ENCODE data around the gene HSPA1B.
"Not testable (repeated sequence)": the region's sequence is repeated elsewhere in the genome, so short reads cannot be mapped to it uniquely, and the experiment has no call there.

The HSPA1B gene

GRCh38 chr6:31799781-31800180, 27.8 kb upstream of the HSPA1B start:
- DNase-seq = no peak

GRCh38 chr6:31801031-31801927, 26.3 kb upstream of the HSPA1B start:
- DNase-seq = not testable (repeated sequence)

GRCh38 chr6:31805939-31806469, 21.5 kb upstream of the HSPA1B start:
- DNase-seq = no peak

GRCh38 chr6:31806470-31807272, 20.9 kb upstream of the HSPA1B start, which contains the start of gene LSM2:
LSM2 (minus strand) TSS chr6:31806966; CDS start chr6:31806757, 209 bp downstream.
- DNase-seq = peak; percentile 96

- not testable (repeated sequence) for DNase-seq
Measured at GRCh38 chr6:31808599-31808998, 18.9 kb upstream of the HSPA1B start.

GRCh38 chr6:31811645-31812044, 15.9 kb upstream of the HSPA1B start:
- no peak for DNase-seq

GRCh38 chr6:31813465-31813849, 14.1 kb upstream of the HSPA1B start:
- no peak for DNase-seq

GRCh38 chr6:31814677-31815024, 12.9 kb upstream of the HSPA1B start:
- DNase-seq = no peak

GRCh38 chr6:31815025-31815838, 12.3 kb upstream of the HSPA1B start, which contains the start of the genes HSPA1A and HSPA1L:
HSPA1A (plus strand) TSS chr6:31815543; CDS start chr6:31815757, 214 bp downstream.
HSPA1L (minus strand) TSS chr6:31815283; CDS start chr6:31811972, 3,311 bp downstream.
- no peak for DNase-seq

GRCh38 chr6:31817133-31817928, 10.2 kb upstream of the HSPA1B start:
- not testable (repeated sequence) for DNase-seq

GRCh38 chr6:31817929-31818511, 9.5 kb upstream of the HSPA1B start:
- DNase-seq = not testable (repeated sequence)

- no peak for DNase-seq
Measured at GRCh38 chr6:31819871-31820299, 7.7 kb upstream of the HSPA1B start.

- not testable (repeated sequence) for DNase-seq
Measured at GRCh38 chr6:31820399-31820798, 7.1 kb upstream of the HSPA1B start.

GRCh38 chr6:31821301-31822035, 6.1 kb upstream of the HSPA1B start:
- DNase-seq = no peak

- DNase-seq = no peak
Measured at GRCh38 chr6:31822036-31822821, 5.3 kb upstream of the HSPA1B start.

- not testable (repeated sequence) for DNase-seq
Measured at GRCh38 chr6:31823592-31824196, 3.8 kb upstream of the HSPA1B start.

GRCh38 chr6:31825553-31825952, 2.0 kb upstream of the HSPA1B start:
- DNase-seq = no peak

- DNase-seq = peak; percentile 83
Measured at GRCh38 chr6:31826793-31827285, 699 bp upstream of the HSPA1B start.

All from NCI-H2171 (cell line).